ENCODE measurements around the gene GPC5.

Gene GPC5

DNA sequence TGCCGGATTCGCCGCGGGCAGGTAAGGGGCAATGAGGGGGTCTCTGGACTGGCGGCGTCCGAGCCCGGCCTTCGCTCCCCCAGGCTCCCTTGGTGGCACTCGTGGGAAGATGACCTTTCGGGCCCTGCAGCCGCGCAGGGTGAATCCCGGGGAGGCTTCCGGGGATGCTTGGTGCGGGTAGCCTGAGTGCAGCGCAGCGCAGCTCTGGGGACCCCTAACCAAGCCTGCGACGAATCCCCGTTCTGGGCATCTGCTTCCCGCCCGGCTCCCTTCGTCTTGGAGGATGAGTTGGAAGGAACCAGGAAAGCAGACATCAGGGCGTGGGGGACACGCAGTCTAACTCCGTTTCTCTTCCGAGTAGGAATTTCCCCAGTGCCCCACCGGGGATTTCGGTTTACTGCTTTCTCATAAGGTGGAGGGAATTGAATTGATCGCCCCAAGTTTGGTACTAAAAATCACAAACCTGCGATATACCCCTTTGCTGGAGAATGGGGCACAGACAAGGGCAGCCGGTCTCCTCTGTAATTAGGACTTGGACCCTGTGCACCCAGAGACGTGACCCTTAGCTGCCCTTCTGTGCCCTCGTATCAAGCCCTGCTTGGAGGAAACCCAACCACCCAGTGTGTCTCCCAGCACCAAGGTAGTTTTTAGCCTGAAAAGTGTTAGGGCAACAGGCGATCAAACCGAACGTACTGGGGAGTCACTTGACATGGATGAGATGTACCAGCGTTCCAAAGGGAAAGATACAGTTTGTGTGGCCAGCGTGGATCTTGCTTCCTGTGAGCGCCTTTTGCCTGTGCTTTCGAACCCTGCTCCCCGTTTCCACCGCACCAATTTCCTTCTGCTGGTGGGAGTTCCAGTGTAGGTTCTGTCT, 1.0 kb downstream of the GPC5 start:
- TF ChIP-seq SIN3A (IDR thresholded peaks at IDR 0.05; ENCODE audit: borderline replicate concordance, insufficient read depth, low read length) (no peak), TAF1 (IDR thresholded peaks at IDR 0.05; ENCODE audit: borderline replicate concordance, insufficient read depth, low read length) (no peak), POLR2AphosphoS5 (IDR thresholded peaks at IDR 0.05; ENCODE audit: low read depth, low read length) (no peak), FOXP2 (optimal IDR thresholded peaks at IDR 0.05; ENCODE audit: borderline replicate concordance, extremely low read depth, extremely low read length, insufficient read depth) (no peak)
- TF ChIP-seq, protein P1, sequence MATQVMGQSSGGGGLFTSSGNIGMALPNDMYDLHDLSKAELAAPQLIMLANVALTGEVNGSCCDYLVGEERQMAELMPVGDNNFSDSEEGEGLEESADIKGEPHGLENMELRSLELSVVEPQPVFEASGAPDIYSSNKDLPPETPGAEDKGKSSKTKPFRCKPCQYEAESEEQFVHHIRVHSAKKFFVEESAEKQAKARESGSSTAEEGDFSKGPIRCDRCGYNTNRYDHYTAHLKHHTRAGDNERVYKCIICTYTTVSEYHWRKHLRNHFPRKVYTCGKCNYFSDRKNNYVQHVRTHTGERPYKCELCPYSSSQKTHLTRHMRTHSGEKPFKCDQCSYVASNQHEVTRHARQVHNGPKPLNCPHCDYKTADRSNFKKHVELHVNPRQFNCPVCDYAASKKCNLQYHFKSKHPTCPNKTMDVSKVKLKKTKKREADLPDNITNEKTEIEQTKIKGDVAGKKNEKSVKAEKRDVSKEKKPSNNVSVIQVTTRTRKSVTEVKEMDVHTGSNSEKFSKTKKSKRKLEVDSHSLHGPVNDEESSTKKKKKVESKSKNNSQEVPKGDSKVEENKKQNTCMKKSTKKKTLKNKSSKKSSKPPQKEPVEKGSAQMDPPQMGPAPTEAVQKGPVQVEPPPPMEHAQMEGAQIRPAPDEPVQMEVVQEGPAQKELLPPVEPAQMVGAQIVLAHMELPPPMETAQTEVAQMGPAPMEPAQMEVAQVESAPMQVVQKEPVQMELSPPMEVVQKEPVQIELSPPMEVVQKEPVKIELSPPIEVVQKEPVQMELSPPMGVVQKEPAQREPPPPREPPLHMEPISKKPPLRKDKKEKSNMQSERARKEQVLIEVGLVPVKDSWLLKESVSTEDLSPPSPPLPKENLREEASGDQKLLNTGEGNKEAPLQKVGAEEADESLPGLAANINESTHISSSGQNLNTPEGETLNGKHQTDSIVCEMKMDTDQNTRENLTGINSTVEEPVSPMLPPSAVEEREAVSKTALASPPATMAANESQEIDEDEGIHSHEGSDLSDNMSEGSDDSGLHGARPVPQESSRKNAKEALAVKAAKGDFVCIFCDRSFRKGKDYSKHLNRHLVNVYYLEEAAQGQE (IDR thresholded peaks at IDR 0.05; ENCODE audit: insufficient read depth in 1 of 2, low read depth in 2 of 2, low read length in 2 of 2): no peak

DNA sequence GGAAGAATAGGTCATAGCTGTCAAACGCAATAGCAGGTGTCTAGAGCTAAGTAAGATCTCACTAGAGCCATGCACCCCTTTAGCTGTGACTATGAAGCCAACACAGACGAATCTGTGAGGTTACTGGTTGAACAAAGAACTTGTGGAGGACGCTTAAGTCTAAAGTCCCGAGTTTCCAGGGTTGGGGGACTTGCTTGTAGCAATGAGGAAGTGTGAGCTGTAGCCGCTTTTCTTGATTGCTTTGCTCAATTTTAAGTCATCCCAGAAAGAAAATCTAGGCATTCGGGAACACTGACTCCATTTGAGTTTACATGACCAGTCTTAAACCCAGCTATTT, 1.6 kb downstream of the GPC5 start:
- TF ChIP-seq, protein P1 (IDR thresholded peaks at IDR 0.05; ENCODE audit: insufficient read depth in 1 of 2, low read depth in 2 of 2, low read length in 2 of 2): no peak
- TF ChIP-seq SIN3A (IDR thresholded peaks at IDR 0.05; ENCODE audit: borderline replicate concordance, insufficient read depth, low read length) (no peak), POLR2AphosphoS5 (IDR thresholded peaks at IDR 0.05; ENCODE audit: low read depth, low read length) (no peak), FOXP2 (optimal IDR thresholded peaks at IDR 0.05; ENCODE audit: borderline replicate concordance, extremely low read depth, extremely low read length, insufficient read depth) (no peak), TAF1 (IDR thresholded peaks at IDR 0.05; ENCODE audit: borderline replicate concordance, insufficient read depth, low read length) (no peak)

DNA sequence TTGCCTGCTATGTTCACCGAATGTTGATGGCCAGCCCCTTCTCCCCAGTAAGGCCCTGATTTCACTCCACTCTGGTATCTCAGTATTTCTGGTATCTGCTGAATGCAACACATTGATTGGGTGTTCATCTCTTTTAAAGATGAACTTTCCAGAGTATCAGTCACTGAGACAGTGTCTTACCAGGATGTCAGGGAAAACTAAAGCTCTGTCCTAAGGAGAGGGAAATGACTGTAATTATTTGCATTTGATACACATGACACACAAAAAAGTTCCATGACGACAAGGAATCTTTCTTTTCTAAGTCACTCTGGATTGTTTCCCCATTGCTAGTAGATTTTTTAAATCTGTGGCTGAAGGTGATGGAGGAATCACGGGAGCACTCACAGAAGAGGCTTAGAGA, 2.2 kb downstream of the GPC5 start:
- TF ChIP-seq FOXP2 (optimal IDR thresholded peaks at IDR 0.05; ENCODE audit: borderline replicate concordance, extremely low read depth, extremely low read length, insufficient read depth): no peak
- no peak for TF ChIP-seq POLR2AphosphoS5 (IDR thresholded peaks at IDR 0.05; ENCODE audit: low read depth, low read length)
- TF ChIP-seq, protein P1 (IDR thresholded peaks at IDR 0.05; ENCODE audit: insufficient read depth in 1 of 2, low read depth in 2 of 2, low read length in 2 of 2): no peak
- TF ChIP-seq TAF1 (IDR thresholded peaks at IDR 0.05; ENCODE audit: borderline replicate concordance, insufficient read depth, low read length): no peak
- TF ChIP-seq SIN3A (IDR thresholded peaks at IDR 0.05; ENCODE audit: borderline replicate concordance, insufficient read depth, low read length): no peak

DNA sequence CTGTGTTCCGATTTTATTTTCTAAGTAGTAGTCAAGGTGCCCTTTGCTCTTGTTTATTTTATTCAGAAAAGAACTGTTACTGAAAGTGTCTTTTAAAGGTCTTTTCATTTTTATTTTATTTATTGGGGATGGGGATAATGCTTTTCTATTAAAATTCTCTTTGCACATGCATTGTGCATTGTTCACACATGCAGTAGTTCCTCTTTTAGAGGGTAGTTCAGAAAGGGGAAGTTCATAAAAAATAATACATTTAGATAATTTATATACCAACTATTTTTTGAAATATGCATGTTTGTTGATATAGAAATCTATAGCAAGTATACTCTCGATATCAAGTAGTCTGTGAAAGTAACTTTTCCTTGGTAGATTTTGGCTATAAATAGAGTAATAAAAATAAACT, 3.5 kb downstream of the GPC5 start:
- TF ChIP-seq SIN3A (IDR thresholded peaks at IDR 0.05; ENCODE audit: borderline replicate concordance, insufficient read depth, low read length): no peak
- no peak for TF ChIP-seq FOXP2 (optimal IDR thresholded peaks at IDR 0.05; ENCODE audit: borderline replicate concordance, extremely low read depth, extremely low read length, insufficient read depth)
- TF ChIP-seq, protein P1 (IDR thresholded peaks at IDR 0.05; ENCODE audit: insufficient read depth in 1 of 2, low read depth in 2 of 2, low read length in 2 of 2): no peak

Data from PFSK-1 (cell line).